NCI-H526 (cell line): ENCODE data around the gene YAP1.

Source experiments
- DNase-seq, 2 experiments: peaks; one replicate each; lab custom pipeline; 2025; lab: John Stamatoyannopoulos, UW

YAP1 gene

GRCh38 chr11:102109896-102110760, at the start of gene YAP1:
YAP1 (plus strand) TSS chr11:102110447; CDS start chr11:102110849, 402 bp downstream.
- DNase-seq = peak; percentile 47 to 88

GRCh38 chr11:102061276-102061675, 49.0 kb upstream of the YAP1 start:
- DNase-seq = peak in 1 of 2 experiments; percentile 28

- no peak for DNase-seq
Observed at GRCh38 chr11:102062106-102062505, 48.1 kb upstream of the YAP1 start.

GRCh38 chr11:102064316-102064715, 45.9 kb upstream of the YAP1 start:
- no peak for DNase-seq

GRCh38 chr11:102070766-102071165, 39.5 kb upstream of the YAP1 start:
- no peak for DNase-seq

GRCh38 chr11:102071497-102072472, 38.5 kb upstream of the YAP1 start:
- DNase-seq = no peak

- DNase-seq = no peak
Observed at GRCh38 chr11:102073253-102073652, 37.0 kb upstream of the YAP1 start.

GRCh38 chr11:102079625-102080024, 30.6 kb upstream of the YAP1 start:
- no peak for DNase-seq

GRCh38 chr11:102081313-102081712, 28.9 kb upstream of the YAP1 start:
- no peak for DNase-seq

GRCh38 chr11:102085864-102086551, 24.2 kb upstream of the YAP1 start:
- DNase-seq = no peak

GRCh38 chr11:102097186-102097585, 13.1 kb upstream of the YAP1 start:
- no peak for DNase-seq

- no peak for DNase-seq
Observed at GRCh38 chr11:102099755-102100154, 10.5 kb upstream of the YAP1 start.

GRCh38 chr11:102108734-102109440, 1.4 kb upstream of the YAP1 start:
- DNase-seq = no peak

- peak in 1 of 2 experiments; percentile 49 for DNase-seq
Observed at GRCh38 chr11:102110761-102111010, 439 bp downstream of the YAP1 start.

GRCh38 chr11:102111011-102111786, 952 bp downstream of the YAP1 start:
- no peak for DNase-seq

- no peak for DNase-seq
Observed at GRCh38 chr11:102111787-102112508, 1.7 kb downstream of the YAP1 start.

- DNase-seq = no peak
Observed at GRCh38 chr11:102112509-102112821, 2.2 kb downstream of the YAP1 start.

GRCh38 chr11:102114032-102114431, 3.8 kb downstream of the YAP1 start:
- no peak for DNase-seq

- peak in 1 of 2 experiments; percentile 36 for DNase-seq
Observed at GRCh38 chr11:102115557-102115956, 5.3 kb downstream of the YAP1 start.

GRCh38 chr11:102116453-102117205, 6.4 kb downstream of the YAP1 start:
- no peak for DNase-seq
